ENCODE results near the gene CLDN12. TPM values are rescaled to one million over a fixed set of nuclear protein-coding genes. Genes with fewer than 3 reads are reported as not detected.
A peak's percentile ranks its signal among the peaks of the same experiment; 100 is the strongest.
"Not testable (repeated sequence)": the region's sequence is repeated elsewhere in the genome, so short reads cannot be mapped to it uniquely, and the experiment has no call there.

Gene CLDN12
- total and polyA plus RNA-seq, 9 donors: 17.9 to 34.6 (median 29.4) TPM

DNA sequence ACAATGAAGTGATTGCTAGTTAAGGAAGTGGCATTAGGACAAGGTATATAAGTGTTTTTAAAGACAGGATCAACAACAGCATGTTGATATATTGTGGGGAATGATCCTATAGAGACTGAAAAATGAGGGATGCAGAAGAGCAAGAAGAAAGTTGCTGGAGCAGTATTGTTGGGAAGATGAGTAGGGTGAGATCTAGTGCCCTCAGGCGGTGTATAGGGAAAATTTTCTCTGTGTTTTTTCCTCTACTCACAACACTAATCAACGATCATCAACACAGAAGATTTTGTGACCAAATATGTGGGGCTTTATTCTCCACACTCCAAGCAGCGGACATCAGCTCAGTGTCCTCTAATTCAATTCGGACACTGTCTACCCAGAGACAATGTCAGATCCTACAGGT lies 56.6 kb downstream of the CLDN12 start:
- DNase-seq: no peak
- 73 to 83% (median 78%) methylated on average over 4 of the region's 4 CpGs for WGBS, 3 donors
- Histone ChIP-seq H3K4me1 (ENCODE audit: insufficient read depth) (peaks cover 4% of the 10 kb centered on the region), H3K27ac (no peak overlapping the region), H3K9me3 (no peaks in the 10 kb centered on the region), H3K27me3 (no peaks in the 10 kb centered on the region), H3K4me3 (no peak overlapping the region), H3K36me3 (no peaks in the 10 kb centered on the region)
- intact Hi-C loops (cut with DNase I): no loop called here
- TF ChIP-seq CTCF (IDR thresholded peaks at IDR 0.05): no peak
- TF ChIP-seq EP300 (IDR thresholded peaks at IDR 0.05): no peak
- no peak for TF ChIP-seq POLR2A (IDR thresholded peaks at IDR 0.05)

GRCh38 chr7:90461219-90461618 lies 58.0 kb downstream of the CLDN12 start:
- no peaks in the 10 kb centered on the region for H3K27me3 ChIP-seq
- no peak overlapping the region for H3K4me3 ChIP-seq
- intact Hi-C loops (cut with DNase I): no loop called here
- H3K36me3 ChIP-seq: no peaks in the 10 kb centered on the region
- H3K27ac ChIP-seq: no peak overlapping the region
- TF ChIP-seq CTCF (IDR thresholded peaks at IDR 0.05): no peak
- no peak for TF ChIP-seq POLR2A (IDR thresholded peaks at IDR 0.05)
- TF ChIP-seq EP300 (IDR thresholded peaks at IDR 0.05): no peak
- no peaks in the 10 kb centered on the region for H3K4me1 ChIP-seq (ENCODE audit: insufficient read depth)
- no peaks in the 10 kb centered on the region for H3K9me3 ChIP-seq
- DNase-seq: no peak

DNA sequence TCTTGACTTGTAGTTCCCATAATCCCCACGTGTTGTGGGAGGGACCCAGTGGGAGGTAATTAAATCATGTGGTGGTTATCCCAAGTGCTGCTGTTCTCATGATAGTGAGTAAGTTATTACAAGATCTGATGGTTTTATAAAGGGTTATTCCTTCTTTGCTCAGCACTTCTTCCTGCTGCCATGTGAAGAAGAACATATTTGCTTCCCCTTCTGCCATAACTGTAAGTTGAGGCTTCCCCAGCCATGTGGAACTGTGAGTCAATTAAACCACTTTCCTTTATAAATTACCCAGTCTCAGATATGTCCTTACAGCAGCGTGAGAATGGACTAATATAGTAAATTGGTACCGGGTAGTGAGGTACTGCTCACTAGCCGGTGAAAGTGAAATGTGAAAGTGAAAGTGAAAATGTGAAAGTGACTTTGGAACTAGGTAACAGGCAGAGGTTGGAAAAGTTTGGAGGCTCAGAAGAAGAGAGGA lies 59.9 kb downstream of the CLDN12 start:
- WGBS, 3 donors: 22 to 49% (median 34%) methylated on average over 4 of the region's 4 CpGs
- H3K36me3 ChIP-seq; DNase-seq; intact Hi-C loops (cut with DNase I); H3K4me1 ChIP-seq (ENCODE audit: insufficient read depth); H3K27me3 ChIP-seq; H3K9me3 ChIP-seq: not testable (repeated sequence)
- H3K27ac ChIP-seq: peak overlapping the region in 1 of 2 donors; percentile 51
- peak overlapping the region; percentile 29 for H3K4me3 ChIP-seq

Other genes starting within 250 kb of the CLDN12 start
- gene STEAP1, start 249.0 kb upstream of the CLDN12 start, total RNA-seq: 10 to 100 TPM in 4 of 7 donors, 1 to 10 TPM in 3; 4.8 to 15.5 (median 10.5) TPM
- 10 to 100 TPM in 1 of 2 donors, 1 to 10 TPM in 1; 6.0 to 10.8 TPM for gene STEAP1, start 249.0 kb upstream of the CLDN12 start, polyA plus RNA-seq
- gene STEAP2, start 191.7 kb upstream of the CLDN12 start, total RNA-seq: 10 to 100 TPM; 21.1 to 47.1 (median 27.6) TPM
- gene STEAP2, start 191.7 kb upstream of the CLDN12 start, polyA plus RNA-seq: 10 to 100 TPM in 1 of 2 donors, 1 to 10 TPM in 1; 10.0 to 15.7 TPM
- 10 to 100 TPM in 5 of 7 donors, 1 to 10 TPM in 2; 7.0 to 37.9 (median 11.2) TPM for gene CFAP69, start 158.3 kb upstream of the CLDN12 start, total RNA-seq
- gene CFAP69, start 158.3 kb upstream of the CLDN12 start, polyA plus RNA-seq: 1 to 10 TPM; 3.1 to 6.3 TPM
- gene FAM237B, start 82.2 kb upstream of the CLDN12 start, total RNA-seq: not detected
- not detected for gene FAM237B, start 82.2 kb upstream of the CLDN12 start, polyA plus RNA-seq
- gene GTPBP10, start 56.7 kb upstream of the CLDN12 start, total RNA-seq: 10 to 100 TPM; 11.5 to 36.6 (median 25.0) TPM
- 10 to 100 TPM in 1 of 2 donors, 1 to 10 TPM in 1; 7.7 to 13.9 TPM for gene GTPBP10, start 56.7 kb upstream of the CLDN12 start, polyA plus RNA-seq
- gene PTTG1IP2, start 66.2 kb downstream of the CLDN12 start, total RNA-seq: not detected
- gene PTTG1IP2, start 66.2 kb downstream of the CLDN12 start, polyA plus RNA-seq: not detected
- gene CDK14, start 192.9 kb downstream of the CLDN12 start, total RNA-seq: 10 to 100 TPM; 27.9 to 54.1 (median 47.0) TPM
- gene CDK14, start 192.9 kb downstream of the CLDN12 start, polyA plus RNA-seq: 10 to 100 TPM; 12.6 to 21.7 TPM

Data from ovary (tissue), 9 donors.